Body of pancreas (tissue), 4 donors: Measurements from ENCODE around the gene NUP214. TPM values are rescaled to one million over a fixed set of nuclear protein-coding genes. Genes with fewer than 3 reads are reported as not detected.
A peak's percentile ranks its signal among the peaks of the same experiment; 100 is the strongest.

Experiments used
- ATAC-seq: fragments of 150-250 bp; one replicate; pipeline ENCODE4 v1.9.1; 2016
- DNase-seq, 4 donors: peaks; one replicate each; pipeline ENCODE4 v3.0.0-alpha.2; 2019
- H3K27ac ChIP-seq, 4 donors: fragments of 200-600 bp; sonication (generic); 1 replicate in 3 of 4; 2 replicates in 1 of 4; pipeline versions ENCODE4 v1.5.1 to v1.6.1; 2016 to 2019; ENCODE audit warnings: mild to moderate bottlenecking in 1 of 4, mixed read lengths in 1 of 4, moderate library complexity in 1 of 4
- H3K27me3 ChIP-seq, 2 donors: fragments of 200-600 bp; sonication (generic); one replicate each; pipeline ENCODE4 v1.6.0; 2016; ENCODE audit warnings: mild to moderate bottlenecking in 1 of 2
- H3K36me3 ChIP-seq, 2 donors: fragments of 200-600 bp; sonication (generic); replicated peaks in 1 of 2; 2 replicates each; pipeline ENCODE4 v1.5.1; 2016; ENCODE audit warnings: low read depth in 2 of 2; ENCODE audit not compliant: insufficient read depth in 1 of 2
- H3K4me1 ChIP-seq: fragments of 200-600 bp; sonication (generic); one replicate; pipeline ENCODE4 v1.6.0; 2016
- H3K4me3 ChIP-seq, 2 donors: fragments of 200-600 bp; sonication (generic); 1 replicate in 1 of 2; 2 replicates in 1 of 2; pipeline ENCODE4 v1.5.1; 2016 to 2019
- H3K9me3 ChIP-seq, 3 donors: fragments of 200-600 bp; sonication (generic); 1 replicate in 2 of 3; 2 replicates in 1 of 3; pipeline ENCODE4 v1.5.1; 2016
- POLR2A ChIP-seq, 3 donors: fragments of 450-650 bp; IDR thresholded peaks; one replicate each; pipeline ENCODE4 v1.6.1; 2016; ENCODE audit warnings: antibody characterized with exemption in 3 of 3, mild to moderate bottlenecking in 2 of 3
- WGBS, 2 donors: methylation state at CpG; one replicate each; pipeline ENCODE4 v1.1.5; 2017; 5-methylcytosine and 5-hydroxymethylcytosine counted together
- intact Hi-C: fragments of 100-400 bp; cut with DNase I; formaldehyde crosslinking; loops from one replicate; pipeline ENCODE4 v1.15.1; 2023
- total RNA-seq, 2 donors: library from RNA; depleted of rRNA; stranded (reverse); fragments of >200 nt; gene quantifications; one replicate each; pipeline ENCODE4 v1.1.0, GENCODE V29; 2016
- TF ChIP-seq, protein P1 (sequence below), 7 experiments: fragments of 450-650 bp in 4 of 7; fragments of 200-600 bp in 3 of 7; sonication (generic) in 3 of 7; IDR thresholded peaks; one replicate each; pipeline ENCODE4 v1.5.1; 2016 to 2019; ENCODE audit warnings: antibody characterized with exemption in 7 of 7

Gene NUP214
- total RNA-seq, 2 donors from 2014 or later, result 24.7 to 29.6 TPM

DNA sequence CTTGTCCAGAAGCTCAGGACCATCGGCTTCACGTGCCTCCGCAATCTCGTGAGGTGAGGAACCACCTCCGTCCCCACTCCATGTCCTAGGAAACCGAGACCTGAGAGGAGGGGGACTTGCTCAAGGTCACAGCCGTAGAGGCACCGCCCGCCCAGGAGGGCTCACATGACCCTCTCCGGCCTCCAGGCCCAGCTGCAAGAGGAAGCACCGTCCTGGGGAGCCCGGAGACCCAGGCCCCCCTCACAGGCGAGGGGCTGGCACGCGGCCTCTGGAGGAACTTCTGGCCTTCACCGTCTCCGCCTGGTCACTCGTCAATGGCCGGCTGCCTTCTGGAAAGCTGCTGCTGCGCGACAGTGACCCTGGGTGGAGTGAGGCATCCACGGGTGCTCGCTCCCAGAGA is 126.7 kb downstream of the NUP214 start:
- Histone ChIP-seq H3K36me3 (no peaks in the 10 kb centered on the region), H3K4me1 (no peaks in the 10 kb centered on the region), H3K27me3 (no peaks in the 10 kb centered on the region), H3K27ac (peak overlapping the region in 1 of 4 donors; percentile 70), H3K4me3 (no peak overlapping the region), H3K9me3 (no peaks in the 10 kb centered on the region)
- WGBS, 2 donors, result 52 to 81% methylated on average over 7 to 23 of the region's 23 CpGs
- DNase-seq (no peak), ATAC-seq (no peak)
- peak in 1 of 3 donors; percentile 14 for TF ChIP-seq POLR2A (IDR thresholded peaks at IDR 0.05)
- TF ChIP-seq, protein P1, sequence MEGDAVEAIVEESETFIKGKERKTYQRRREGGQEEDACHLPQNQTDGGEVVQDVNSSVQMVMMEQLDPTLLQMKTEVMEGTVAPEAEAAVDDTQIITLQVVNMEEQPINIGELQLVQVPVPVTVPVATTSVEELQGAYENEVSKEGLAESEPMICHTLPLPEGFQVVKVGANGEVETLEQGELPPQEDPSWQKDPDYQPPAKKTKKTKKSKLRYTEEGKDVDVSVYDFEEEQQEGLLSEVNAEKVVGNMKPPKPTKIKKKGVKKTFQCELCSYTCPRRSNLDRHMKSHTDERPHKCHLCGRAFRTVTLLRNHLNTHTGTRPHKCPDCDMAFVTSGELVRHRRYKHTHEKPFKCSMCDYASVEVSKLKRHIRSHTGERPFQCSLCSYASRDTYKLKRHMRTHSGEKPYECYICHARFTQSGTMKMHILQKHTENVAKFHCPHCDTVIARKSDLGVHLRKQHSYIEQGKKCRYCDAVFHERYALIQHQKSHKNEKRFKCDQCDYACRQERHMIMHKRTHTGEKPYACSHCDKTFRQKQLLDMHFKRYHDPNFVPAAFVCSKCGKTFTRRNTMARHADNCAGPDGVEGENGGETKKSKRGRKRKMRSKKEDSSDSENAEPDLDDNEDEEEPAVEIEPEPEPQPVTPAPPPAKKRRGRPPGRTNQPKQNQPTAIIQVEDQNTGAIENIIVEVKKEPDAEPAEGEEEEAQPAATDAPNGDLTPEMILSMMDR (IDR thresholded peaks at IDR 0.05), result no peak
- intact Hi-C loops, result no loop called here

DNA sequence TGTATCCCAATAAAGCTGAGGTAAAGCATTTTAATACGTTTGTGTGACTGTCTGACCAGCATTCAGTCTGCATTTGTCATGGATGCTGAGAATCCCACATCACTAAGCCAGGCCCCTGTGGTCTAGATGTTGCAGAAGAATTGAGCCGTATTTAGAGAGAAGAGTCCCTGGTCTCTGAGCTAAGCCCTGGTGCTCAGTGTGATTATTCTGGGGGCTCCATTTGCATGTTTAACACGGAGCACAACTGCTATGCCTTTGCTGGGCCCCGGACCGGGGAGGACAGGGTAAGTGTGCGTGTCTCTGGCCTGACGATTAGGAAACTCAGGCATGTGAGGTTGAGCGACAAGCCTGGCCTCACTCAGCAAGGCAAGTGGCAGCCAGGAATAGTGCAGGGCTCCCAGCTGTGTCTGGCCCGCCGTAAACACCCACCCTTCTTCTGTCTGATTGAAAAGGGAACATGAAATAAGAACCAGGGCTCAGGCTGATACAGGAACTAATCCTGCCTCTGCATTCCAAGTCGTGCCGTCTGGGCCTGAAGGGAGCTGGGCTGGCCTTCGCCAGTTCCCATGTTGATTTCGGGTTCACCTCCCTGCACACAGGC is 128.6 kb downstream of the NUP214 start:
- ATAC-seq (no peak), DNase-seq (peak in 1 of 4 donors; percentile 71)
- no peaks in the 10 kb centered on the region for H3K27me3 ChIP-seq
- WGBS, 2 donors, result 69 to 73% methylated on average over 13 to 14 of the region's 14 CpGs
- peak overlapping the region in 1 of 4 donors; percentile 70 for H3K27ac ChIP-seq
- TF ChIP-seq, protein P1 (IDR thresholded peaks at IDR 0.05), result no peak
- TF ChIP-seq POLR2A (IDR thresholded peaks at IDR 0.05), result peak in 1 of 3 donors; percentile 36
- H3K36me3 ChIP-seq, result no peaks in the 10 kb centered on the region
- H3K4me1 ChIP-seq, result no peaks in the 10 kb centered on the region
- H3K4me3 ChIP-seq, result no peak overlapping the region
- intact Hi-C loops, result no loop called here
- no peaks in the 10 kb centered on the region for H3K9me3 ChIP-seq

DNA sequence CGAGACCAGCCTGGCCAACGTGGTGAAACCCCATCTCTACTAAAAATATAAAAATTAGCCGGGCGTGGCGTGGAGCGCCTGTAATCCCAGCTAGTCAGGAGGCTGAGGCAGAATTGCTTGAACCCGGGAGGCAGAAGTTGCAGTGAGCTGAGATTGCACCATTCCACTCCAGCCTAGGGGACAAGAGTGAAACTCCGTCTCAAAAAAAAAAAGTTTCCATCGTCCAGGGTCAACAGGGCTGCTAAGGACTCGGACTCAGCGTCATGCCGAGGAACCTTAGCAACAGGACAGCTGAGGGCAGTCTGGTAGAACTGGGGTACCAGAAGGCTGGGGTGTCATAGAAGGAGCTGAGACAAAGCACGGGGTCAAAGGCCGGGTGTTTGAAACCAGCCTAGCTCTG is 129.2 kb downstream of the NUP214 start:
- DNase-seq (no peak), ATAC-seq (no peak)
- intact Hi-C loops, result no loop called here
- Histone ChIP-seq H3K27me3 (no peaks in the 10 kb centered on the region), H3K36me3 (no peaks in the 10 kb centered on the region), H3K9me3 (no peaks in the 10 kb centered on the region), H3K27ac (peak overlapping the region in 1 of 4 donors; percentile 70), H3K4me1 (no peaks in the 10 kb centered on the region), H3K4me3 (no peak overlapping the region)
- TF ChIP-seq POLR2A (IDR thresholded peaks at IDR 0.05), result no peak
- WGBS, 2 donors, result 78 to 85% methylated on average over 14 of the region's 14 CpGs

DNA sequence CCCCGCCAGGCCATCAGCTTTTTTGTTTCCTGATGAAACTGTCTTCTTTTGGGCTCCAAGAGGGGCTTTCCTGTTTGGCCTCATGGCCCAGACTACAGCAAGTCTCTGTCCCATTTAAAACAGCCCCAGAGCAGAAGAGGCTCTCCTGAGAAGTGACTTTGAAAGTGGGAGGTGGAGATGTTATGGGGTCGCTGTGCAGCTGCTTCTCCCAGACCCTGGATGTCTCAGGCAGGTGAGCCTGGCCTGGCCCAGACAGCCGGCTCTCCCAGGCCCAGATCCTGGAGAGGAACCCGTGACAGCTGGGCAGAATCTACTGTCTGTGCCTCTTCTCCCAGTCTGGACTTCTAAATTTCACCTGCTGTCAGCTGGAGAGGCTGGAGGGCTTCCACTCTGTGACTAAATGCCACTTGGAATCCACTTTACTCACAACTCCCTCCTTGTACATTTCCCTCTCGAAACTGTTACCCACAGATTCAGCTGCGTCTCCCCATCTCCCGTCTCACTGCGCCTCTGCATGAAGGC is 130.4 kb downstream of the NUP214 start:
- ATAC-seq (no peak), DNase-seq (no peak)
- Histone ChIP-seq H3K4me1 (no peaks in the 10 kb centered on the region), H3K36me3 (no peaks in the 10 kb centered on the region), H3K27me3 (no peaks in the 10 kb centered on the region), H3K27ac (peak overlapping the region in 2 of 4 donors; percentile 55 to 70), H3K4me3 (no peak overlapping the region), H3K9me3 (no peaks in the 10 kb centered on the region)
- intact Hi-C loops, result no loop called here
- TF ChIP-seq POLR2A (IDR thresholded peaks at IDR 0.05), result no peak
- TF ChIP-seq, protein P1 (IDR thresholded peaks at IDR 0.05), result no peak
- WGBS, 2 donors, result 65 to 79% methylated on average over 8 of the region's 8 CpGs

DNA sequence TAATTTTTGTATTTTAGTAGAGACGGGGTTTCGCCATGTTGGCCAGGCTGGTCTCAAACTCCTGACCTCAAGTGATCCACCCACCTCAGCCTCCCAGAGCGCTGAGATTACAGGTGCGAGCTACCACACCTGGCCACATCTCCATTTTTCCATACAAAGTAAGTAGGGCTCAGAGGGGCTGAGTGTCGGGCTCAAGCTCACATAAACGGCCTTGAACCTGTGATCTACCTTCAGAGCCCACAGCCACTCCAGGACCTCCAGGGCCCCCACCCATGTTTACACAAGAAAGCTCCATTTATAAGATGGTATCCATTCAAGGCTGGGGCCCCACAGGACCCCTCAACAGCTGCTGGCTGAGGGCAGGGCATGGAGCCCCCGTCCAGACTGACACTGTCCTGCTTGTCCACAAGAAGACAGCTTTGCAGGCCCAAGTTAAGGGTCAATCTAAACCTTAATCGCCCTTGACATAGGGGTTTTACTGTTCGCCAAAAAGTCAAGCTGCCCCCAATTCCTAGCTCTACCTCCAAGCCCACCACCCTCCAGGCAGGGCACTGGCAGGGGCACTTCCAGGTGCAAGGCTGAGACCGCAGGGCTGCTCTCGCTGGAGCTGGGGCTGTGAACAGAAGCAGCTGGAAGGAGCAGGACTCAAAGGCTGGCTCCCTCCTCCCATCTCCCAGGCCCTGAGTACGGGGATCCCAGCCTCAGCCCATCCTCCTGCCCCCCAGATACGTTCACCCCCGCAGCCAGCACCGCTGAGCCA is 132.1 kb downstream of the NUP214 start:
- H3K36me3 ChIP-seq, result no peaks in the 10 kb centered on the region
- 61 to 77% methylated on average over 11 to 15 of the region's 15 CpGs for WGBS, 2 donors
- intact Hi-C loops, result no loop called here
- DNase-seq, result no peak
- TF ChIP-seq, protein P1 (IDR thresholded peaks at IDR 0.05), result no peak
- no peak for TF ChIP-seq POLR2A (IDR thresholded peaks at IDR 0.05)
- H3K9me3 ChIP-seq, result no peaks in the 10 kb centered on the region
- H3K4me1 ChIP-seq, result no peaks in the 10 kb centered on the region
- no peak for ATAC-seq
- H3K4me3 ChIP-seq, result no peak overlapping the region
- H3K27me3 ChIP-seq, result no peaks in the 10 kb centered on the region
- H3K27ac ChIP-seq, result peak overlapping the region in 1 of 4 donors; percentile 70
